ENCODE measurements around the gene RHOF.

- TF ChIP-seq CEBPB (IDR thresholded peaks at IDR 0.05; ENCODE audit: borderline replicate concordance, low read depth, low read length) (no peak), CTCF (CRISPR knock-in tag; IDR thresholded peaks at IDR 0.05) (peak; percentile 77), RAD21 (CRISPR knock-in tag; IDR thresholded peaks at IDR 0.05) (peak; percentile 47)
Observed at GRCh38 chr12:121796855-121797751, 3.6 kb upstream of the RHOF start.

Measured in HepG2 (cell line).